Neural progenitor cell (in vitro differentiated cells): ENCODE data around the gene UGT1A7.

ENCODE experiments used
- CTCF ChIP-seq: fragments of 200-600 bp; sonication (generic); IDR thresholded peaks from 2 replicates; pipeline ENCODE4 v1.5.1; 2017; ENCODE audit warnings: antibody characterized with exemption, mild to moderate bottlenecking
- EZH2 ChIP-seq: fragments of 200-600 bp; sonication (generic); IDR thresholded peaks from 2 replicates; pipeline ENCODE4 v1.6.1; 2017; ENCODE audit warnings: antibody characterized with exemption, mild to moderate bottlenecking, moderate library complexity
- EZH2phosphoT487 ChIP-seq: fragments of 200-600 bp; sonication (generic); IDR thresholded peaks from 2 replicates; pipeline ENCODE4 v1.6.1; 2017; ENCODE audit warnings: antibody characterized with exemption

- no peak for TF ChIP-seq EZH2
- no peak for TF ChIP-seq CTCF
- TF ChIP-seq EZH2phosphoT487 = no peak
Observed at GRCh38 chr2:233818639-233819621, 137.2 kb downstream of the UGT1A7 start.
